Adrenal gland (tissue), 12 donors: ENCODE measurements around the gene KCNT1. TPM values are rescaled to one million over a fixed set of nuclear protein-coding genes. Genes with fewer than 3 reads are reported as not detected.

Experiments used
- DNase-seq, 7 donors: peaks; one replicate each; pipeline ENCODE4 v3.0.0-alpha.2; 2019 to 2020
- H3K27ac ChIP-seq, 5 donors: fragments of 200-600 bp; sonication (generic) in 4 of 5; 1 replicate in 3 of 5; 2 replicates in 2 of 5; pipeline versions ENCODE4 v1.5.1 to v1.8.0; 2016 to 2020; ENCODE audit warnings: mild to moderate bottlenecking in 1 of 5
- H3K27me3 ChIP-seq: fragments of 200-600 bp; 2 replicates; pipeline ENCODE4 v1.8.0; 2021
- H3K36me3 ChIP-seq, 2 donors: fragments of 200-600 bp; replicated peaks in 1 of 2; 1 replicate in 1 of 2; 2 replicates in 1 of 2; pipeline versions ENCODE4 v1.5.1 to v1.8.0; 2018 to 2022
- H3K4me1 ChIP-seq, 2 donors: fragments of 200-600 bp; replicated peaks in 1 of 2; 1 replicate in 1 of 2; 2 replicates in 1 of 2; pipeline versions ENCODE4 v1.5.1 to v1.8.0; 2018 to 2021
- H3K4me3 ChIP-seq, 4 donors: fragments of 200-600 bp; sonication (generic) in 3 of 4; one replicate each; pipeline ENCODE4 v1.5.1; 2016 to 2018
- H3K9me3 ChIP-seq, 3 donors: fragments of 200-600 bp; sonication (generic) in 1 of 3; replicated peaks in 1 of 3; 1 replicate in 2 of 3; 2 replicates in 1 of 3; pipeline versions ENCODE4 v1.5.1 to v1.8.0; 2016 to 2021
- POLR2A ChIP-seq, 2 donors: fragments of 450-650 bp; IDR thresholded peaks; one replicate each; pipeline ENCODE4 v1.6.1; 2017; ENCODE audit warnings: antibody characterized with exemption in 2 of 2, mild to moderate bottlenecking in 2 of 2, moderate library complexity in 1 of 2
- whole genome bisulfite sequencing, 4 donors: extraction: QIAGEN DNeasy Blood & Tissue Kit in 2 of 4; methylation state at CpG; one replicate each; pipeline versions ENCODE4 v1.1.5 to v1.1.7; 2013 to 2017; 5-methylcytosine and 5-hydroxymethylcytosine counted together
- intact Hi-C, 2 donors: fragments of 100-400 bp; cut with DNase I; formaldehyde crosslinking; loops; one replicate each; pipeline versions ENCODE4 v1.14.1 to v1.15.0; 2022 to 2023
- polyA plus RNA-seq, 3 donors: library from polyadenylated mRNA; stranded (reverse); fragments of 200-250 nt in 2 of 3; fragments of 350-450 nt in 1 of 3; fragmentation: Illumina TruSeq in 1 of 3; extraction: RNeasy Lipid Tissue Mini Kit (QIAGEN cat#74804) in 1 of 3; gene quantifications; one replicate each; pipeline ENCODE4 v1.2.3, GENCODE V29; 2013 to 2014
- total RNA-seq, 9 donors: library from RNA; depleted of rRNA in 4 of 9; stranded (reverse); fragments of >200 nt in 4 of 9; fragments of 120-200 nt in 1 of 9; fragmentation: NEBNext Ultra II Directional in 1 of 9; extraction: Animal tissue kit (Norgen Biotek cat#: 25700) in 1 of 9; gene quantifications; one replicate each; pipeline versions ENCODE4 v1.1.0 to v1.2.4, GENCODE V29; 2013 to 2023
- TF ChIP-seq, protein P1 (sequence below), 6 experiments: fragments of 450-650 bp in 4 of 6; fragments of 200-600 bp in 2 of 6; sonication (generic) in 1 of 6; IDR thresholded peaks; 1 replicate in 5 of 6; 2 replicates in 1 of 6; pipeline versions ENCODE4 v1.5.1 to v1.8.0; 2016 to 2021; ENCODE audit warnings: antibody characterized with exemption in 6 of 6, mild to moderate bottlenecking in 2 of 6, moderate library complexity in 1 of 6
- donor health status: healthy with polysubstance abuse.
- donor health status: Bipolar disorder and iron deficiency.
- donor health status: DM: yes; HTN: yes; CAD: no.
- donor health status: DM: no; HTN: no; CAD: no.
- donor health status: DM: no; HTN: no; CAD: no.
- donor health status: DM: yes; HTN: yes; CAD: no.

The KCNT1 gene
- total and polyA plus RNA-seq, 12 donors: 0.05 to 2.4 (median 0.24) TPM; not detected in 6

GRCh38 chr9:135750786-135751185 lies 48.8 kb downstream of the KCNT1 start:
- H3K27ac ChIP-seq: no peak overlapping the region
- no peaks in the 10 kb centered on the region for H3K9me3 ChIP-seq
- intact Hi-C loops: no loop called here
- H3K36me3 ChIP-seq: no peaks in the 10 kb centered on the region
- H3K4me1 ChIP-seq: no peaks in the 10 kb centered on the region
- no peaks in the 10 kb centered on the region for H3K27me3 ChIP-seq
- 80 to 93% (median 86%) methylated on average over 9 to 22 of the region's 22 CpGs; no CpG with 5 or more reads in 1 of the 4 donors for WGBS, 4 donors
- no peak overlapping the region for H3K4me3 ChIP-seq
- no peak for DNase-seq
- TF ChIP-seq, protein P1, sequence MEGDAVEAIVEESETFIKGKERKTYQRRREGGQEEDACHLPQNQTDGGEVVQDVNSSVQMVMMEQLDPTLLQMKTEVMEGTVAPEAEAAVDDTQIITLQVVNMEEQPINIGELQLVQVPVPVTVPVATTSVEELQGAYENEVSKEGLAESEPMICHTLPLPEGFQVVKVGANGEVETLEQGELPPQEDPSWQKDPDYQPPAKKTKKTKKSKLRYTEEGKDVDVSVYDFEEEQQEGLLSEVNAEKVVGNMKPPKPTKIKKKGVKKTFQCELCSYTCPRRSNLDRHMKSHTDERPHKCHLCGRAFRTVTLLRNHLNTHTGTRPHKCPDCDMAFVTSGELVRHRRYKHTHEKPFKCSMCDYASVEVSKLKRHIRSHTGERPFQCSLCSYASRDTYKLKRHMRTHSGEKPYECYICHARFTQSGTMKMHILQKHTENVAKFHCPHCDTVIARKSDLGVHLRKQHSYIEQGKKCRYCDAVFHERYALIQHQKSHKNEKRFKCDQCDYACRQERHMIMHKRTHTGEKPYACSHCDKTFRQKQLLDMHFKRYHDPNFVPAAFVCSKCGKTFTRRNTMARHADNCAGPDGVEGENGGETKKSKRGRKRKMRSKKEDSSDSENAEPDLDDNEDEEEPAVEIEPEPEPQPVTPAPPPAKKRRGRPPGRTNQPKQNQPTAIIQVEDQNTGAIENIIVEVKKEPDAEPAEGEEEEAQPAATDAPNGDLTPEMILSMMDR (IDR thresholded peaks at IDR 0.05): no peak
- TF ChIP-seq POLR2A (IDR thresholded peaks at IDR 0.05): no peak

DNA sequence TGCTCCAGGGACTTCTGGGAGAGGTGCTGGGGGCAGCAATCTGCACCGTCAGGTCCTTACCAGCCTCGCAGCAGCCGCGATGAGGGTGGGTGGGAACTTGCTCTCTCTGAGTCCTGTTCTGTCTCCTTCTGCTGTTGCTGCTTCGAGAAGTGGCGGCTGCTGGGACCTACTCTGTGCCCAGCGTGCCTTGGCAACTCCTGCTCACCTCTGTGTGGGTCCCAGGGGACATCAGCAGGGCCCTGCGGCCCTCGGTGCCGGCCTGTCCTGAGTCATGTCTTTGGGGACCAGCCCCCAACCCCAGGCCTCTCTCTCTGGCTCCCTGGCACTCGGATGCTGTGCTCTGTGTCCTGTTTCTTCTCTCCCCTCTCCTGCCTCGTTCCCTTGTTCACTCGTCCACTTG lies 49.5 kb downstream of the KCNT1 start:
- TF ChIP-seq POLR2A (IDR thresholded peaks at IDR 0.05): no peak
- TF ChIP-seq, protein P1 (IDR thresholded peaks at IDR 0.05): no peak
- H3K4me1 ChIP-seq: no peaks in the 10 kb centered on the region
- H3K36me3 ChIP-seq: no peaks in the 10 kb centered on the region
- intact Hi-C loops: no loop called here
- no peaks in the 10 kb centered on the region for H3K27me3 ChIP-seq
- H3K9me3 ChIP-seq: no peaks in the 10 kb centered on the region
- H3K4me3 ChIP-seq: no peak overlapping the region
- no peak for DNase-seq
- 67 to 77% (median 73%) methylated on average over 6 to 13 of the region's 13 CpGs for WGBS, 4 donors
- H3K27ac ChIP-seq: no peak overlapping the region

GRCh38 chr9:135752281-135753204 lies 50.6 kb downstream of the KCNT1 start:
- Histone ChIP-seq H3K4me1 (no peaks in the 10 kb centered on the region), H3K27me3 (no peaks in the 10 kb centered on the region), H3K36me3 (no peaks in the 10 kb centered on the region), H3K9me3 (no peaks in the 10 kb centered on the region), H3K27ac (no peak overlapping the region), H3K4me3 (no peak overlapping the region)
- intact Hi-C loops: no loop called here
- DNase-seq: no peak
- TF ChIP-seq POLR2A (IDR thresholded peaks at IDR 0.05): no peak
- TF ChIP-seq, protein P1 (IDR thresholded peaks at IDR 0.05): no peak
- 90 to 94% (median 92%) methylated on average over 8 of the region's 8 CpGs for whole genome bisulfite sequencing, 4 donors

DNA sequence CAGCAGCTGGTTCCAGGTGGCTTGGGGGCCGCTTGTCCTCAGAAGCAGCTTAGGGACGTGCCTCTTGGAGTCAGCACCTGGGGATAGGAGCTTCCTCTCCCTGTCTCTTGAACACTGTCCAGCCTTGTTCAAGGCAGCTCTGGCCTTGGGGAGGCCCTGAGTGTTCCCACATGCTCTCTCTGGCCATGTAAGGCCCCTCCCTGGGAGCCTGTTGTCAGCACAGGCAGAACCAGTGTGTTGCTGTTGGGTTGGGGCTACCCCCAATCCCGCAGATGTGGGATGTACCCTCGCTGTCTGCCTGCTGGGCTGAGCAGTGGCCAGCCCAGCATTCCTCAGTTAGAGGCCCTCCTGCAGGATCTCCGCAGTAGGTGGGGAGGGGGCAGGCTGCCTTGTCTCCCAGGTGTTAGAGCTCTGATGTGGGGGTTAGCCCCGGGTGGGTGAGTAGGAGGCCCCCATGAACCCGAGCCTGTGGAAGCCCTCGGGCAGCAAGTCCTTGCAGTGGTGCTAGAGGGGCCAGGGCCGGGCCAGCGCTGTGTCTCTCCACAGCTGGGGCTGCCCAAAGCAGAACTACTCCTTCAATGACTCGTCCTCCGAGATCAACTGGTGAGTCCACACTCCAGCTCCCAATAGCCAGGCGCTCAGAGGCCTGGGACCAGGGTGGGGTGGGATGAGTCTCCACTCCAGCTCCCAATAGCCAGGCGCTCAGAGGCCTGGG lies 51.6 kb downstream of the KCNT1 start:
- Histone ChIP-seq H3K4me1 (no peaks in the 10 kb centered on the region), H3K9me3 (no peaks in the 10 kb centered on the region), H3K4me3 (no peak overlapping the region), H3K36me3 (no peaks in the 10 kb centered on the region), H3K27me3 (no peaks in the 10 kb centered on the region), H3K27ac (no peak overlapping the region)
- 70 to 92% (median 76%) methylated on average over 5 to 14 of the region's 14 CpGs; no CpG with 5 or more reads in 1 of the 4 donors for WGBS, 4 donors
- no peak for DNase-seq
- TF ChIP-seq POLR2A (IDR thresholded peaks at IDR 0.05): no peak
- TF ChIP-seq, protein P1 (IDR thresholded peaks at IDR 0.05): no peak
- intact Hi-C loops: no loop called here
